SU-DHL-6 (cell line): ENCODE data around the gene TWIST2.

Experiments used
- H2AFZ ChIP-seq: fragments of 200-600 bp; sonication (generic); 2 replicates; pipeline ENCODE4 v1.6.1; 2014; ENCODE audit warnings: low read depth, mild to moderate bottlenecking, moderate library complexity, mixed read lengths, antibody characterized with exemption, low read length; ENCODE audit not compliant: severe bottlenecking
- H3F3A ChIP-seq: fragments of 200-600 bp; shearing (Covaris generic); 2 replicates; pipeline ENCODE4 v1.6.0; 2016; ENCODE audit warnings: antibody characterized with exemption, mild to moderate bottlenecking; ENCODE audit not compliant: insufficient read depth
- H3K27ac ChIP-seq: fragments of 200-600 bp; sonication (generic); 2 replicates; pipeline ENCODE4 v1.5.1; 2016; ENCODE audit warnings: low read depth, mild to moderate bottlenecking, low read length, moderate library complexity, mixed read lengths
- H3K27me3 ChIP-seq: fragments of 200-600 bp; sonication (generic), shearing (Covaris generic); 2 replicates; pipeline ENCODE4 v1.6.0; 2014; ENCODE audit warnings: mild to moderate bottlenecking, low read length
- H3K36me3 ChIP-seq: fragments of 200-600 bp; sonication (generic); 2 replicates; pipeline ENCODE4 v1.6.1; 2014; ENCODE audit warnings: mild to moderate bottlenecking, low read length, mixed read lengths
- H3K4me2 ChIP-seq: fragments of 300-600, 200-600 bp; shearing (Covaris generic), sonication (generic); 2 replicates; pipeline ENCODE4 v1.6.0; 2014; ENCODE audit warnings: low read length, low read depth, mild to moderate bottlenecking; ENCODE audit not compliant: poor library complexity, severe bottlenecking
- H3K4me3 ChIP-seq: fragments of 200-600 bp; sonication (generic); 2 replicates; pipeline ENCODE4 v1.5.1; 2014; ENCODE audit warnings: antibody characterized with exemption, low read length, mild to moderate bottlenecking, mixed read lengths; ENCODE audit not compliant: insufficient read depth, poor library complexity, severe bottlenecking
- H3K79me2 ChIP-seq: fragments of 200-600 bp; sonication (generic); 2 replicates; pipeline ENCODE4 v1.6.1; 2014; ENCODE audit warnings: mild to moderate bottlenecking, low read length, moderate library complexity; ENCODE audit not compliant: insufficient read depth
- H3K9ac ChIP-seq: fragments of 200-600 bp; sonication (generic); 2 replicates; pipeline ENCODE4 v1.7.0; 2014; ENCODE audit warnings: mild to moderate bottlenecking, low read length
- H3K9me2 ChIP-seq: fragments of 200-600 bp; sonication (generic); replicated peaks from 2 replicates; pipeline ENCODE4 v1.6.1; 2014; ENCODE audit warnings: low read length; ENCODE audit not compliant: insufficient read depth
- H3K9me3 ChIP-seq: fragments of 200-600 bp; sonication (generic); 2 replicates; pipeline ENCODE4 v1.6.1; 2014; ENCODE audit warnings: low read length, mixed read lengths; ENCODE audit not compliant: insufficient read depth
- H4K20me1 ChIP-seq: fragments of 200-600 bp; sonication (generic); 2 replicates; pipeline ENCODE4 v1.6.1; 2014; ENCODE audit warnings: low read depth, mild to moderate bottlenecking, antibody characterized with exemption, low read length, moderate library complexity, mixed read lengths
- CTCF ChIP-seq: fragments of 200-600 bp; sonication (generic); IDR thresholded peaks from one replicate; pipeline ENCODE4 v1.5.1; 2017; ENCODE audit warnings: antibody characterized with exemption, mild to moderate bottlenecking, low read length, moderate library complexity; ENCODE audit not compliant: insufficient read depth, poor library complexity, severe bottlenecking
- EZH2phosphoT487 ChIP-seq: fragments of 200-600 bp; sonication (generic), shearing (Covaris generic); conservative IDR thresholded peaks from 2 replicates; pipeline ENCODE4 v1.6.1; 2018; ENCODE audit warnings: mild to moderate bottlenecking, antibody characterized with exemption, low read length, moderate library complexity, mixed read lengths

The TWIST2 gene

GRCh38 chr2:238895891-238896600 lies 48.2 kb downstream of the TWIST2 start:
- H3K9ac ChIP-seq, result no peak overlapping the region
- H3K9me3 ChIP-seq, result no peaks in the 10 kb centered on the region
- H4K20me1 ChIP-seq, result no peaks in the 10 kb centered on the region
- TF ChIP-seq EZH2phosphoT487 (no peak), CTCF (no peak)
- H3K4me2 ChIP-seq, result no peak overlapping the region
- H3K79me2 ChIP-seq, result no peaks in the 10 kb centered on the region
- no peak overlapping the region for H3K4me3 ChIP-seq
- H2AFZ ChIP-seq, result no peak overlapping the region
- H3K36me3 ChIP-seq, result no peaks in the 10 kb centered on the region
- H3K27ac ChIP-seq, result no peak overlapping the region
- H3K9me2 ChIP-seq, result no peaks in the 10 kb centered on the region
- H3F3A ChIP-seq, result no peaks in the 10 kb centered on the region
- no peaks in the 10 kb centered on the region; the same call in 1 of the 2 replicates for H3K27me3 ChIP-seq

GRCh38 chr2:238896641-238897040 lies 48.8 kb downstream of the TWIST2 start:
- no peak overlapping the region for H3K9ac ChIP-seq
- H3K79me2 ChIP-seq, result no peaks in the 10 kb centered on the region
- H3K4me3 ChIP-seq, result no peak overlapping the region
- H4K20me1 ChIP-seq, result no peaks in the 10 kb centered on the region
- no peak overlapping the region for H3K4me2 ChIP-seq
- no peaks in the 10 kb centered on the region for H3K9me3 ChIP-seq
- no peaks in the 10 kb centered on the region for H3K9me2 ChIP-seq
- TF ChIP-seq EZH2phosphoT487, result no peak
- no peak for TF ChIP-seq CTCF
- no peak overlapping the region for H3K27ac ChIP-seq
- no peaks in the 10 kb centered on the region; the same call in 1 of the 2 replicates for H3K27me3 ChIP-seq
- H3F3A ChIP-seq, result no peaks in the 10 kb centered on the region
- H2AFZ ChIP-seq, result no peak overlapping the region
- H3K36me3 ChIP-seq, result no peaks in the 10 kb centered on the region

- no peaks in the 10 kb centered on the region; the same call in 1 of the 2 replicates for H3K27me3 ChIP-seq
These were observed 49.4 kb downstream of the TWIST2 start for GRCh38 chr2:238897122-238897880.

More at GRCh38 chr2:238897122-238897880, 49.4 kb downstream of the TWIST2 start:
- TF ChIP-seq CTCF, result no peak
- TF ChIP-seq EZH2phosphoT487, result no peak
- Histone ChIP-seq H2AFZ (no peak overlapping the region), H3K79me2 (no peaks in the 10 kb centered on the region), H3F3A (no peaks in the 10 kb centered on the region), H3K36me3 (no peaks in the 10 kb centered on the region), H3K4me2 (no peak overlapping the region), H3K9me3 (no peaks in the 10 kb centered on the region), H3K27ac (no peak overlapping the region), H3K4me3 (no peak overlapping the region), H4K20me1 (no peaks in the 10 kb centered on the region), H3K9ac (no peak overlapping the region), H3K9me2 (no peaks in the 10 kb centered on the region)
